ENCODE measurements around the gene LIN9.

GRCh38 chr1:226211181-226211821, 97.7 kb downstream of the LIN9 start:
- TF ChIP-seq, protein P1, sequence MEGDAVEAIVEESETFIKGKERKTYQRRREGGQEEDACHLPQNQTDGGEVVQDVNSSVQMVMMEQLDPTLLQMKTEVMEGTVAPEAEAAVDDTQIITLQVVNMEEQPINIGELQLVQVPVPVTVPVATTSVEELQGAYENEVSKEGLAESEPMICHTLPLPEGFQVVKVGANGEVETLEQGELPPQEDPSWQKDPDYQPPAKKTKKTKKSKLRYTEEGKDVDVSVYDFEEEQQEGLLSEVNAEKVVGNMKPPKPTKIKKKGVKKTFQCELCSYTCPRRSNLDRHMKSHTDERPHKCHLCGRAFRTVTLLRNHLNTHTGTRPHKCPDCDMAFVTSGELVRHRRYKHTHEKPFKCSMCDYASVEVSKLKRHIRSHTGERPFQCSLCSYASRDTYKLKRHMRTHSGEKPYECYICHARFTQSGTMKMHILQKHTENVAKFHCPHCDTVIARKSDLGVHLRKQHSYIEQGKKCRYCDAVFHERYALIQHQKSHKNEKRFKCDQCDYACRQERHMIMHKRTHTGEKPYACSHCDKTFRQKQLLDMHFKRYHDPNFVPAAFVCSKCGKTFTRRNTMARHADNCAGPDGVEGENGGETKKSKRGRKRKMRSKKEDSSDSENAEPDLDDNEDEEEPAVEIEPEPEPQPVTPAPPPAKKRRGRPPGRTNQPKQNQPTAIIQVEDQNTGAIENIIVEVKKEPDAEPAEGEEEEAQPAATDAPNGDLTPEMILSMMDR (IDR thresholded peaks at IDR 0.05; ENCODE audit: low read depth, low read length), result no peak
- TF ChIP-seq EZH2phosphoT487 (IDR thresholded peaks at IDR 0.05; ENCODE audit: low read depth), result no peak
